22Rv1 (cell line): ENCODE data around the gene DMRTB1.

Experiments
- H3K27ac ChIP-seq: fragments of 450-650 bp; 2 replicates; pipeline ENCODE4 v1.5.1; 2017
- CTCF ChIP-seq: fragments of 450-650 bp; IDR thresholded peaks from 2 replicates; pipeline ENCODE4 v1.5.1; 2017; ENCODE audit warnings: mild to moderate bottlenecking
- ZFX ChIP-seq: fragments of 450-650 bp; IDR thresholded peaks from 2 replicates; pipeline ENCODE4 v1.6.1; 2017; ENCODE audit warnings: antibody characterized with exemption, borderline replicate concordance

DMRTB1 gene

DNA sequence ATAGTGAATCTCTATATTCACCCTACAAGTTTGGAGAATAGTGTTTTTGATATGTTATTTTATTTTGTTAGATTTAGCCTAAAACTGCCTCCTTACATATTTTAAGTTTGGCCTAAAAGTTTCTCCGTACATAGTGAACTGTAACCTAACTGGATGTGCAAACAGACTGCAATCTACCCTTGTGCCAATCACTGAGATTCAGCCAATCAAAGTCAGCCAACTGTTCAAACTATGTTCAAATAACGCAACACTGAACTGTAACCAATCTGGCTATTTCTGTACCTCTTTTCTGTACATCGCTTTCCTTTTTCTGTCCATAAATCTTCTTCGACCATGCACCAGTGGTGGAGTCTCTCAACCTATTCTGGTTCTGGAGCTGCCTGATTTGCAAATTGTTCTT lies 11.8 kb upstream of the DMRTB1 start:
- no peak for TF ChIP-seq CTCF
- TF ChIP-seq ZFX: no peak
- H3K27ac ChIP-seq: no peak overlapping the region

GRCh38 chr1:53448241-53448841 lies 10.9 kb upstream of the DMRTB1 start:
- H3K27ac ChIP-seq: no peak overlapping the region
- TF ChIP-seq CTCF (no peak), ZFX (no peak)

DNA sequence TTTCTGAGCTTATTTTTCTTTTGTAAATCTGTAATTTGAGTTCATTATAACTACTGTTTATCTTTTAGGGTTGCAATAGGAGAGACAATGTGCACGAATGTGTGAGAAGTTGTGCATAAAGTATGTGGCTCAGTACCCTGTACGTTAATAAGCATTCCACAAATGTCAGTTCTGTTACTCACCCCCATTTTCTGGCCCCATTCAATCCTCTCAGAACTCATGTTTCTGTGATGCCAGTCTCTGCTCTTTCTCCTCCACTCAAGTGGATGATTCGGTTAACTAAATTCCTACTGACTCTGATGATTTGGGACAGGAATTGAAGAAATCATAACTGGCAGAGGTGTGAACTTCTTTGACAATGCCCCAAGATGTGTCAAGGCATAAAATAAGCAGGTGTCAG lies 10.2 kb upstream of the DMRTB1 start:
- no peak overlapping the region for H3K27ac ChIP-seq
- TF ChIP-seq CTCF (no peak), ZFX (no peak)

GRCh38 chr1:53449693-53450092 lies 9.5 kb upstream of the DMRTB1 start:
- TF ChIP-seq ZFX (no peak), CTCF (no peak)
- H3K27ac ChIP-seq: no peak overlapping the region

DNA sequence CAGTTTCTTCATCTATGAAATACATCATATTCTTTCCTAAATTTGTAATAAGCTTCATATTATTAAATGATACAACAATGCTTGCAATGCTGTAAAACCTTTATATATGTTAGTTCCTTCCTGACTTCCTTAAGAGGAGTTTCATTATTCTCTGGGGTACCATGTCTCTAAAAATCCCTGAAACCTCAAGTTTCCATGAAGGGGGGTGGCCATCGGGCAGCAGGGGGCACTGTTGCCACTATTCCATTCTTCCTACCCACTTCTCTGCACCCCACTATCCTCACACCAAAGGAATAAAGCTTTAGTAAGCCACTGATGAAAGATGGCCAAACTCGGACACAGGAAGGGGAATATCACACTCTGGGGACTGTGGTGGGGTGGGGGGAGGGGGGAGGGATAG lies 9.0 kb upstream of the DMRTB1 start:
- H3K27ac ChIP-seq: no peak overlapping the region
- TF ChIP-seq CTCF (peak; percentile 31), ZFX (no peak)

DNA sequence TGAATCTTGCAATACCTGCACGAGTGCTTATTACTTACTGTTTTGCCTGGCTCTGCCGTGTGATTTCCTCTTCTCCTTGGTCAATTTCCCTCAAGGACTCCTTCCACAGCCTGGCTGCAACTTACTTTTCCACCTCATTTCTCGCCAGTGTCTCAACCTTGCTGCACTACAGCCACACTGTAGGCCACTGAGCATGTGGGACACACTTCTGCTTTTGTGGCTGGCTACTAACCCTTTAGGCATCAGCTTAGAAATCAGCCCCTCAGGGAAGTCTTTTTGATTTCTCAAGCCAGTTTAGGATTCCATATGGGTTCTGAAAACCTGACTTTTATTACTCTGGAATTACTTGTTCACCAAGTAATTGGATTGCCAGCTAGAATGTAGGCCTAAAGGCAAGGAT lies 5.2 kb upstream of the DMRTB1 start:
- no peak overlapping the region for H3K27ac ChIP-seq
- TF ChIP-seq CTCF: no peak

GRCh38 chr1:53455364-53455991 lies 3.7 kb upstream of the DMRTB1 start:
- H3K27ac ChIP-seq: no peak overlapping the region
- TF ChIP-seq CTCF (no peak), ZFX (no peak)
